Measurements from ENCODE around the gene TBCE. TPM values are rescaled to one million over a fixed set of nuclear protein-coding genes. Genes with fewer than 3 reads are reported as not detected.

Gene TBCE
- total RNA-seq, 1 experiment from 2014 or later, result 41.0 TPM

- Histone ChIP-seq H3K9me3 (ENCODE audit: low read length) (no peaks in the 10 kb centered on the region), H3K79me2 (ENCODE audit: low read length) (no peaks in the 10 kb centered on the region), H3F3A (ENCODE audit: low read length, unreplicated experiment) (peaks cover 7% of the 10 kb centered on the region), H4K20me1 (ENCODE audit: low read length) (no peaks in the 10 kb centered on the region; the same call in 1 of the 2 replicates), H3K27ac (ENCODE audit: low read length) (no peak overlapping the region), H2AFZ (ENCODE audit: low read length) (no peak overlapping the region), H3K4me1 (ENCODE audit: insufficient read depth, low read length) (peaks cover 6% of the 10 kb centered on the region; the same call in 1 of the 2 replicates), H3K9me2 (replicated peaks; ENCODE audit: low read length) (no peaks in the 10 kb centered on the region), H3K27me3 (ENCODE audit: low read length) (no peaks in the 10 kb centered on the region), H3K4me3 (ENCODE audit: low read length) (no peak overlapping the region), H3K36me3 (ENCODE audit: low read depth, low read length) (no peaks in the 10 kb centered on the region; the same call in 1 of the 2 replicates), H3K9ac (ENCODE audit: low read length) (no peak overlapping the region), H3K4me2 (ENCODE audit: low read length) (no peak overlapping the region)
- intact Hi-C loops (cut with micrococcal nuclease), result loop anchor here (2.0 kb wide), 2 partner anchors 88 to 312 kb away; partner anchors contain the start of genes ARID4B and GGPS1
- DNase-seq, result peak; percentile 35
- TF ChIP-seq EZH2 (IDR thresholded peaks at IDR 0.05; ENCODE audit: low read length, unreplicated experiment), result no peak
- TF ChIP-seq EZH2phosphoT487 (IDR thresholded peaks at IDR 0.05; ENCODE audit: borderline replicate concordance, low read length), result no peak
- no peak for TF ChIP-seq CTCF (conservative IDR thresholded peaks at IDR 0.05; ENCODE audit: low read depth, low read length)
- CTCF ChIA-PET, result interaction anchor here (0.9 kb wide), 1 partner anchor 49 kb away, joined by 3 read pairs; the partner anchor contains the start of gene TBCE
- no peak for ATAC-seq
- BruUV-seq (replicated peaks), result no TSS peak
- POLR2A ChIA-PET (ENCODE audit: unreplicated experiment), result no interaction called here
Observed at GRCh38 chr1:235416662-235417049, 49.4 kb downstream of the TBCE start.

GRCh38 chr1:235417086-235417697 lies 50.0 kb downstream of the TBCE start:
- Histone ChIP-seq H2AFZ (ENCODE audit: low read length) (no peak overlapping the region), H3K27me3 (ENCODE audit: low read length) (no peaks in the 10 kb centered on the region), H3K4me2 (ENCODE audit: low read length) (no peak overlapping the region), H3F3A (ENCODE audit: low read length, unreplicated experiment) (peaks cover 7% of the 10 kb centered on the region), H3K4me1 (ENCODE audit: insufficient read depth, low read length) (peaks cover 6% of the 10 kb centered on the region; the same call in 1 of the 2 replicates), H3K9me2 (replicated peaks; ENCODE audit: low read length) (no peaks in the 10 kb centered on the region), H3K9ac (ENCODE audit: low read length) (no peak overlapping the region), H3K9me3 (ENCODE audit: low read length) (no peaks in the 10 kb centered on the region), H3K4me3 (ENCODE audit: low read length) (no peak overlapping the region), H3K79me2 (ENCODE audit: low read length) (no peaks in the 10 kb centered on the region), H3K36me3 (ENCODE audit: low read depth, low read length) (no peaks in the 10 kb centered on the region; the same call in 1 of the 2 replicates), H3K27ac (ENCODE audit: low read length) (no peak overlapping the region), H4K20me1 (ENCODE audit: low read length) (no peaks in the 10 kb centered on the region; the same call in 1 of the 2 replicates)
- peak; percentile 67 for ATAC-seq
- ChIA-PET CTCF (interaction anchor here (0.9 kb wide), 1 partner anchor 50 kb away, joined by 3 read pairs; the partner anchor contains the start of gene TBCE), POLR2A (ENCODE audit: unreplicated experiment) (no interaction called here)
- intact Hi-C loops (cut with micrococcal nuclease), result loop anchor here (2.0 kb wide), 2 partner anchors 88 to 312 kb away; partner anchors contain the start of genes ARID4B and GGPS1
- BruUV-seq (replicated peaks), result no TSS peak
- DNase-seq, result peak; percentile 72
- TF ChIP-seq EZH2phosphoT487 (IDR thresholded peaks at IDR 0.05; ENCODE audit: borderline replicate concordance, low read length) (no peak), EZH2 (IDR thresholded peaks at IDR 0.05; ENCODE audit: low read length, unreplicated experiment) (no peak), CTCF (conservative IDR thresholded peaks at IDR 0.05; ENCODE audit: low read depth, low read length) (peak; percentile 77)

GRCh38 chr1:235421751-235422150 lies 54.5 kb downstream of the TBCE start:
- Histone ChIP-seq H3K4me3 (ENCODE audit: low read length) (no peak overlapping the region), H3K27me3 (ENCODE audit: low read length) (no peaks in the 10 kb centered on the region), H3K79me2 (ENCODE audit: low read length) (no peaks in the 10 kb centered on the region), H3K36me3 (ENCODE audit: low read depth, low read length) (no peaks in the 10 kb centered on the region; the same call in 1 of the 2 replicates), H3K4me2 (ENCODE audit: low read length) (no peak overlapping the region), H3K9me2 (replicated peaks; ENCODE audit: low read length) (no peaks in the 10 kb centered on the region), H3F3A (ENCODE audit: low read length, unreplicated experiment) (peaks cover 2% of the 10 kb centered on the region), H2AFZ (ENCODE audit: low read length) (no peak overlapping the region), H4K20me1 (ENCODE audit: low read length) (no peaks in the 10 kb centered on the region; the same call in 1 of the 2 replicates), H3K27ac (ENCODE audit: low read length) (no peak overlapping the region), H3K9me3 (ENCODE audit: low read length) (no peaks in the 10 kb centered on the region), H3K9ac (ENCODE audit: low read length) (no peak overlapping the region), H3K4me1 (ENCODE audit: insufficient read depth, low read length) (peaks cover 2% of the 10 kb centered on the region; the same call in 1 of the 2 replicates)
- no TSS peak for BruUV-seq (replicated peaks)
- CTCF ChIA-PET, result no interaction called here
- DNase-seq (no peak), ATAC-seq (no peak)
- POLR2A ChIA-PET (ENCODE audit: unreplicated experiment), result no interaction called here
- TF ChIP-seq EZH2phosphoT487 (IDR thresholded peaks at IDR 0.05; ENCODE audit: borderline replicate concordance, low read length) (no peak), CTCF (conservative IDR thresholded peaks at IDR 0.05; ENCODE audit: low read depth, low read length) (no peak), EZH2 (IDR thresholded peaks at IDR 0.05; ENCODE audit: low read length, unreplicated experiment) (no peak)
- intact Hi-C loops (cut with micrococcal nuclease), result no loop called here

Measured in PC-3 (cell line).